LNCaP clone FGC (cell line): ENCODE results near the gene ZNF473.

Experiments used
- DNase-seq: peaks from one replicate; pipeline ENCODE4 v3.0.0-alpha.2; 2011; ENCODE audit warnings: low read depth
- H3K4me3 ChIP-seq: 2 replicates; pipeline ENCODE4 v1.5.1; 2011; ENCODE audit warnings: mild to moderate bottlenecking, low read depth, low read length, control low read depth
- CTCF ChIP-seq: IDR thresholded peaks from 2 replicates; pipeline ENCODE4 v1.5.1; 2012; ENCODE audit warnings: mild to moderate bottlenecking; ENCODE audit not compliant: control insufficient read depth, insufficient read depth; ENCODE audit errors: extremely low read depth

The ZNF473 gene

GRCh38 chr19:49997709-49998108 is 28.1 kb upstream of the ZNF473 start:
- no peak overlapping the region for H3K4me3 ChIP-seq
- no peak for DNase-seq
- no peak for TF ChIP-seq CTCF

- no peak for TF ChIP-seq CTCF
- no peak for DNase-seq
- H3K4me3 ChIP-seq = no peak overlapping the region
These were observed 26.3 kb upstream of the ZNF473 start for GRCh38 chr19:49999371-50000010.

GRCh38 chr19:50000038-50000840 is 25.6 kb upstream of the ZNF473 start:
- no peak overlapping the region for H3K4me3 ChIP-seq
- no peak for TF ChIP-seq CTCF
- DNase-seq = no peak

- no peak for TF ChIP-seq CTCF
- no peak for DNase-seq
These were observed 24.8 kb upstream of the ZNF473 start for GRCh38 chr19:50000841-50001557.

GRCh38 chr19:50001775-50002174 is 24.0 kb upstream of the ZNF473 start:
- TF ChIP-seq CTCF = no peak
- no peak for DNase-seq

More at GRCh38 chr19:50000841-50001557, 24.8 kb upstream of the ZNF473 start:
- no peak overlapping the region for H3K4me3 ChIP-seq

GRCh38 chr19:50002386-50002960 is 23.3 kb upstream of the ZNF473 start:
- no peak overlapping the region for H3K4me3 ChIP-seq
- TF ChIP-seq CTCF = no peak
- no peak for DNase-seq

More at GRCh38 chr19:50001775-50002174, 24.0 kb upstream of the ZNF473 start:
- H3K4me3 ChIP-seq = no peak overlapping the region
